ENCODE results near the gene NSD2.
"Not testable (repeated sequence)": the region's sequence is repeated elsewhere in the genome, so short reads cannot be mapped to it uniquely, and the experiment has no call there.

Gene NSD2

GRCh38 chr4:1984406-1985191 lies 113.4 kb downstream of the NSD2 start:
- no peak for DNase-seq (ENCODE audit: low read depth in 2 of 2)

- no peak for DNase-seq (ENCODE audit: low read depth in 2 of 2)
These were observed 114.1 kb downstream of the NSD2 start for GRCh38 chr4:1985294-1985693.

GRCh38 chr4:1985780-1986577 lies 114.8 kb downstream of the NSD2 start:
- DNase-seq (ENCODE audit: low read depth in 2 of 2) = no peak

- DNase-seq (ENCODE audit: low read depth in 2 of 2) = no peak
These were observed 115.5 kb downstream of the NSD2 start for GRCh38 chr4:1986578-1987210.

GRCh38 chr4:1987296-1987695 lies 116.1 kb downstream of the NSD2 start:
- DNase-seq (ENCODE audit: low read depth in 2 of 2) = no peak

- no peak for DNase-seq (ENCODE audit: low read depth in 2 of 2)
These were observed 116.6 kb downstream of the NSD2 start for GRCh38 chr4:1987721-1988326.

- no peak for DNase-seq (ENCODE audit: low read depth in 2 of 2)
These were observed 117.1 kb downstream of the NSD2 start for GRCh38 chr4:1988327-1988724.

GRCh38 chr4:1989533-1990347 lies 118.5 kb downstream of the NSD2 start:
- no peak for DNase-seq (ENCODE audit: low read depth in 2 of 2)

GRCh38 chr4:1990348-1990645 lies 119.1 kb downstream of the NSD2 start:
- no peak for DNase-seq (ENCODE audit: low read depth in 2 of 2)

- DNase-seq (ENCODE audit: low read depth in 2 of 2) = no peak
These were observed 119.5 kb downstream of the NSD2 start for GRCh38 chr4:1990676-1991075.

GRCh38 chr4:1991087-1991486 lies 119.9 kb downstream of the NSD2 start:
- DNase-seq (ENCODE audit: low read depth in 2 of 2) = no peak

GRCh38 chr4:1991596-1992434 lies 120.6 kb downstream of the NSD2 start:
- DNase-seq (ENCODE audit: low read depth in 2 of 2) = no peak

- no peak for DNase-seq (ENCODE audit: low read depth in 2 of 2)
These were observed 121.4 kb downstream of the NSD2 start for GRCh38 chr4:1992468-1993168.

- DNase-seq (ENCODE audit: low read depth in 2 of 2) = no peak
These were observed 122.0 kb downstream of the NSD2 start for GRCh38 chr4:1993169-1993516.

- not testable (repeated sequence) for DNase-seq (ENCODE audit: low read depth in 2 of 2)
These were observed 122.7 kb downstream of the NSD2 start for GRCh38 chr4:1993718-1994516.

- no peak for DNase-seq (ENCODE audit: low read depth in 2 of 2)
These were observed 123.7 kb downstream of the NSD2 start for GRCh38 chr4:1994938-1995337.

GRCh38 chr4:1996866-1997611 lies 125.8 kb downstream of the NSD2 start:
- no peak for DNase-seq (ENCODE audit: low read depth in 2 of 2)

- DNase-seq (ENCODE audit: low read depth in 2 of 2) = no peak
These were observed 126.5 kb downstream of the NSD2 start for GRCh38 chr4:1997712-1998111.

GRCh38 chr4:1998296-1998695 lies 127.1 kb downstream of the NSD2 start:
- DNase-seq (ENCODE audit: low read depth in 2 of 2) = no peak

All from stimulated activated CD4-positive, alpha-beta T cell treated with anti-CD3 and anti-CD28 coated beads, Interleukin-1b, Interleukin-23, amount 100 ng/mL, for 4 hours (primary cell).